NB4 (cell line): Measurements from ENCODE around the gene SDCBP2.

Experiments used
- DNase-seq: peaks from one replicate; pipeline ENCODE4 v3.0.0; 2010; ENCODE audit warnings: low read depth
- H3K4me3 ChIP-seq: one replicate; pipeline ENCODE4 v1.5.1; 2011; ENCODE audit warnings: mild to moderate bottlenecking, low read depth, low read length, moderate library complexity
- MYC ChIP-seq: IDR thresholded peaks from 2 replicates; pipeline ENCODE4 v1.6.1; 2011; ENCODE audit warnings: low read depth, low read length
- POLR2A ChIP-seq: IDR thresholded peaks from 2 replicates; pipeline ENCODE4 v1.6.1; 2011; ENCODE audit warnings: mild to moderate bottlenecking; ENCODE audit not compliant: insufficient read length; ENCODE audit errors: extremely low read depth
- TF ChIP-seq, protein P1 (sequence below): IDR thresholded peaks from 2 replicates; pipeline ENCODE4 v1.6.1; 2011; ENCODE audit warnings: low read depth, low read length
- TF ChIP-seq, protein P2 (sequence below): IDR thresholded peaks from one replicate; pipeline ENCODE4 v1.5.1; 2012; ENCODE audit warnings: low read depth, low read length

The SDCBP2 gene

DNA sequence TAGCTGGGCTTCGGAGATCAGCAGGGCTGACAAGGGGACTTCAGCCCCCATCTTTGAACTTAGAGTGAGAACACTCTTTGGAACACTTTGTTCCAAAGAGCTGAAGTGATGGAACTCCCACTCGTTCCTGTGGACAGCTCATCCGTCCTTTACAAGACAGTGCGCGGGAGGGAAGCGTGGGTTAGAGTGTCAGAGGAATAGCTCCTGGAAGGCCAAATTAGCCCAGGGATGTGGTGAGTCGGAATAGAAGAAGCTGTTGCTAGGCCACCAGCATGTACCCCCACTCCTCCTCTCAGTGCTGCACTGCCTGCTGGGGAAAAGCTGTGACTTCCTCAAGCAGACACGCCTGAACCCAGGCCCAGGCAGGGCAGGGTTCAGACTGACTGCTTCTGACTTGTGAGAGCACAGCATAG, 1.7 kb downstream of the SDCBP2 start:
- DNase-seq = peak; percentile 43
- TF ChIP-seq MYC (no peak), POLR2A (no peak)
- TF ChIP-seq, protein P1, sequence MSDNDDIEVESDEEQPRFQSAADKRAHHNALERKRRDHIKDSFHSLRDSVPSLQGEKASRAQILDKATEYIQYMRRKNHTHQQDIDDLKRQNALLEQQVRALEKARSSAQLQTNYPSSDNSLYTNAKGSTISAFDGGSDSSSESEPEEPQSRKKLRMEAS = no peak
- TF ChIP-seq, protein P2, sequence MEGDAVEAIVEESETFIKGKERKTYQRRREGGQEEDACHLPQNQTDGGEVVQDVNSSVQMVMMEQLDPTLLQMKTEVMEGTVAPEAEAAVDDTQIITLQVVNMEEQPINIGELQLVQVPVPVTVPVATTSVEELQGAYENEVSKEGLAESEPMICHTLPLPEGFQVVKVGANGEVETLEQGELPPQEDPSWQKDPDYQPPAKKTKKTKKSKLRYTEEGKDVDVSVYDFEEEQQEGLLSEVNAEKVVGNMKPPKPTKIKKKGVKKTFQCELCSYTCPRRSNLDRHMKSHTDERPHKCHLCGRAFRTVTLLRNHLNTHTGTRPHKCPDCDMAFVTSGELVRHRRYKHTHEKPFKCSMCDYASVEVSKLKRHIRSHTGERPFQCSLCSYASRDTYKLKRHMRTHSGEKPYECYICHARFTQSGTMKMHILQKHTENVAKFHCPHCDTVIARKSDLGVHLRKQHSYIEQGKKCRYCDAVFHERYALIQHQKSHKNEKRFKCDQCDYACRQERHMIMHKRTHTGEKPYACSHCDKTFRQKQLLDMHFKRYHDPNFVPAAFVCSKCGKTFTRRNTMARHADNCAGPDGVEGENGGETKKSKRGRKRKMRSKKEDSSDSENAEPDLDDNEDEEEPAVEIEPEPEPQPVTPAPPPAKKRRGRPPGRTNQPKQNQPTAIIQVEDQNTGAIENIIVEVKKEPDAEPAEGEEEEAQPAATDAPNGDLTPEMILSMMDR = no peak

DNA sequence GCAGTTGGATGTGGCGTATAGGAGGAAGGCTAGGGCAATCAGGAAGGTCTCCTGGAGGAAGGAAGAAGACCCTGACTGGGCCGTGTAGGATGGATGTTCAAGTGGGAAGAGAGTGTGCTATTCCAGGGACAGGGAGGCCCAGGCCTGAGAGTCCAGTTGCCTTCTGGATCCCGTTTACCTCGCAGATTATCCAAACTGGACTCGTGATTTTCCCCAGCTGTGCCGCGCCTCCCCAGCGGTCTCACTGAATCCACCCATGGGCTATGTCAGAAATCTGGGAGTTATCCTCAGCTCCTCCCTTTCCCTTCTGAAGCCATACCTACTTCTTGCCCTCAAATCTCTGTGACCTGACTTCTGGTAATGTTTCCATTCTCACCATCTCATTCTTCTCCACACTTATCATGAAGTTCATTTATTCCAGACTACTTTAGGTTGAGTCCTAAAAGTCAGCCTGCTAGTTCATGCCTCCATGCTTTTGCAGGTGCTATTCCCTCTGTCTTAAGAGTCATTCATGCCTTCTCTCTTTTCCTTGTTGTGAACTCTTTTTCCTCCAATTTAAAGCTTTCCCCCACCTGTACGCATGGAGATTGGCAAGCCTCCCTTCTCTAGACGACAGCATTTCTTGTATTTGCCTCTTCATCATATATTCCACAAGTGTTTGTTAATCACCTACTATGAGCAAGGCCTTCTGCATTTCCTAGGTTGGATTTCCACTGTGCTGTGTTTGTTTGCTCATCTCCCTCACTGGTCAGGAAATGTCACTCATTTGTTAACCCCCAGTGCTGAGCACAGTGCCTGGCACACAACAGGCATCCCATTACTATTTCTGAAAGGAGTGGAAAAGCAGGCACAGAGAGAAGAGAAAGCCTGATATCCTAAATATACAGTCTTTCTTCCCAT, 2.7 kb downstream of the SDCBP2 start:
- TF ChIP-seq MYC = no peak
- TF ChIP-seq POLR2A = no peak
- no peak for DNase-seq
- H3K4me3 ChIP-seq = peak overlapping the region; percentile 96

More for the DNA sequence above, 1.7 kb downstream of the SDCBP2 start:
- no peak overlapping the region for H3K4me3 ChIP-seq

DNA sequence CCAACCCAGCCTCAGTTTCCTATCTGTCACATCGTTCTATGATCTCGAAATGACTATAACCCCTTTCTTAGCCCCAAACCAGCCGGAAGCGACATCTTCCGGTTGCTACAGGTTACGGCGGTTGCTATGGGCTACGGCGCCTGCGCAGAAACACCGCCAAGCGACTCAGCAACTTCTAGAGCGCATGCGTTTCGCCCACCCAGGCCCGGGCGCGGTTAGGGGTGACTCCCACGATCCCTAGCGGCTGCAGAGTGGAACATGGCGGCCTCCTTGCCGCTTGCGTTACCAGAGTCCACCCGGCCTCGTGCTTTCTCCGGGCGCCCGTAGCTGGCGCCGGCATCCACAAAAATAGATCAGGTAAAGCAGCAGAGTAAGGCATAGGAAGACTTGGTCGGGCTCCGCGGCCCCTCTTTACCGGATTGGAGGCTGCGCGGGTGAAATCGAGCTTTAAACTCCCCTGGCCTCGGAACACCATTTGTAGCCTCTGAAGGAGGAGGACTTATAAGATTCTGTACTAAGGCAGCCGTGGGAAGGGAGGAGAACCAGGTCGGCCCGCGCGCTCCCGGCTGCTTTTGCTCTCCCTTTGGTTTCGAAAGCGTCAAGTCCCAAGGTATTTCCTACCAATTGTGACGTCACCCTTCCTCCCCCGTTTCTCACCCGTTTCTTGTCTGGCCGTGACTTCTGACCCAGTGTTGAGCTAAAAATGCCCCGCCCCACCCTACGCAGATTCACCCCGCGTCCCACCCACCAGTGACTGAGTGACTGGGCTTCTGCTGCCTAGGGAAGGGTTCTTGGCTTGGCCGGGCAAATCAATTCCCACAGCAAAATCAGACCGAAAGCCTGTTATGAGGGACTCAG, 3.5 kb downstream of the SDCBP2 start:
- peak overlapping the region; percentile 96 for H3K4me3 ChIP-seq
- peak; percentile 94 for TF ChIP-seq POLR2A
- TF ChIP-seq, protein P1 = peak; percentile 91
- TF ChIP-seq, protein P2 = no peak
- TF ChIP-seq MYC = peak; percentile 96
- peak; percentile 97 for DNase-seq

DNA sequence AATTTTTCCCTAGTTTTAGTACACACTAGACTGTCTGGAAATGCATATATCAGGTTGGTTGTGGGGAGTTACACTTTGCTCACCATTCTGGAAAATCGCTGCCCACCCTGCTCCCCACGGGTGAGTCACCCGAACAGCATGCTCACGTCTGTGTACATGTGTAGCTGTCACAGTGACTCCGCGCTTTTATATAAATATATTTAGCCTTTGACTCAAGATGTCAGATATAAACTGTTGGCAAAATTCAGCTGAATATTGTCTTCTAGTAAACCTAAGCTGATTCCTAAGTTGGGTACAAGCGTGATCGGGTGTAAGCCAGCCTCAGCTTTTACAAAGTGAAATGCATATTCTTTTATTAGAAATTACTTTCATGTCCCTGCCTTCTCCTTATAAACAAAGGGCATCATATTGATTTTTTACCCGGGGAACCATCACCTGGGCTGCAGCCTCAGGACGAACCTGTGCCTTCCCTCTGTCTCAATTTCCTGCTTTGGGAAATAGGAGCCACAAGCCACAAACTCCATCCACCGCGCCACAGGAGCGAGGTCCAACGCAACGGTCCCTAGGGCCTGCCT, 4.3 kb downstream of the SDCBP2 start:
- H3K4me3 ChIP-seq = peak overlapping the region; percentile 96
- TF ChIP-seq POLR2A (no peak), MYC (no peak)
- TF ChIP-seq, protein P2 = no peak
- TF ChIP-seq, protein P1 = no peak
- DNase-seq = peak; percentile 35

DNA sequence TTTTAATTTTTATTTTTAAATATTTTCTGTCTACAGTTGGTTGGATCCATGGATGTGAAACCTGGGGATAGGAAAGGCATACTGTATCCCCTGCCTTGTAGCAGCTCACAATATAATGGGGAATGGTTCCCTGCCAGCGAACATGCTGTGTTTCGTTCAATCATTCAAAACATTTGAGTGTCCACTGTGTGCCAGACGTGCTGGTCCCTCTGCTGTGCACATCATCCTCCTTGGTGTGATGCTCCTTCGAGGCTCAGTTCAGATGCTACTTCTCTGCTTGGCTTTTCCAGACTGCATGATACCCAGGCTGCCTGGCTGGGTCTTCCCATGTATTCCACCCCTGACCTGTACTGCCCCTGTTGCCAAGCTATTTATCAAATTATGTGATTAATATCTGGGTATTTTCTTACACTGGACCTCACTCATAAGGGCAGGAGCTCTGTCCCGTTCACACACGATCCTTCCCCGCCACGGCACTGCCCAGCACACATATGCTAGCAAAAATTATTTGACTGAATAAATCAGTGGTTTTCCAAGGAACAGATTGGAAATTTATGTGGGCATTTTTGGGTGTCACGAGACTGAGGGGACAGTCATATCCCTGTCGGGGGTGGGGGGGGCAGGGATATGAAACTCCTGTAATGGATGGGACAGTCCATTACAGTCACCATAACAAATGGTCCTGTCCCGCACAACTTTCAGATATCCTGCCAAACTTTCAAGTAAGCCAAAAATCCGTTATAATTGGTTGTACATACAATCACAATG, 4.9 kb downstream of the SDCBP2 start:
- DNase-seq = no peak
- TF ChIP-seq, protein P2 = no peak
- TF ChIP-seq POLR2A (no peak), MYC (no peak)
- TF ChIP-seq, protein P1 = no peak
- no peak overlapping the region for H3K4me3 ChIP-seq

DNA sequence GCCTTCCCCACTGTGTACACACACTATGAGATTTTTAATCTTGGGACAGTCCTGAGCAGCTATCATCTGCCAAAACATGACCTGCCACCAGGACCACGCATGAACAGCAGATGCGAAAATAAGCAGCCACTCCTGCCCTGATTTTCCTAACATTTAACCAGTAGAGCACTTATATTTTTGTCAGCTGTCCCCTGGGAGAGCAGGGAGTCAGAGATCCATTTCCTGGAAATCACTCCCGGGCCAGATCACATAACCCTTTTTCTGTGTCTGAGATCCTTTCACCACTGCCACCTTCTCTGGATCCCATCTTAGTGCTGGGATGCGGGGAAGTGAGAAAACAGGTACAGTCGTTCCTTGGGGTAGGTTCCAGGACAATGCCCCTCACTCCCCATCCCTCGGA, 5.7 kb downstream of the SDCBP2 start:
- TF ChIP-seq, protein P2 = no peak
- TF ChIP-seq, protein P1 = no peak
- TF ChIP-seq POLR2A = no peak
- no peak for TF ChIP-seq MYC
- DNase-seq = no peak
- H3K4me3 ChIP-seq = no peak overlapping the region
